ENCODE data around the gene STN1. TPM values are rescaled to one million over a fixed set of nuclear protein-coding genes. Genes with fewer than 3 reads are reported as not detected.
"Not testable (repeated sequence)": the region's sequence is repeated elsewhere in the genome, so short reads cannot be mapped to it uniquely, and the experiment has no call there.

The STN1 gene
- total RNA-seq, 4 donors from 2014 or later = 20.0 to 29.2 (median 27.0) TPM

DNA sequence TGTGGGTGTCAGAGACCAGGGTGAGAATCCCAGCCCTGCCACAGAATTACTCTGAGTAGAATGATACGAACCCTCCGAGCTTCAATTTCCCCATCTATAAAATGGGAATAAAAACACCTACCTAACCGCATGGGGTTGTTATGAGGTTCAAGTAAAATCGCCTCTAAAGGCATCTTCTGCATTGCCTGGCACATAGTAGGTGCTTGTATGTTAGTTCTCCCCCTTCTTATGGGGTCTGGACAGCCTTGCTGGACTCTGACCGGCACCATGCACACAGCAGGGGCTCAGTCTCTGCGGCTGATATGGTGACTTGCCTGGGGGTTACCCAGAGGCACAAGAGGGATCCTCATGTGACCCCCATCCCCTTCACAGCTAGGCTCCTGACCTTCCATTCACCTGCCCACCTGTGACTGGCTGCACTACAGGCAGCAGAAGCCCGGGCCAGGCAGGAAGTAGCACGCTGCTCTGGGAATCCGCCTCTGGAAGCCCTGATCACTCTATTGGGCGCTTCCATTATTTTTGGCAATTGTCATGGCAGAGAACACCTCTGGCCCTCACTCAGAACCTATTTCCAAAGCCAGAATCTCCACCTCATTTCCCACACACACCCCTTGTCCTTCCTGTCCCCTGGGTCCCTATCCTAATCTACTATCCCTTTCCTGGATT lies 68.6 kb downstream of the STN1 start:
- DNase-seq = no peak
- no peak overlapping the region for H3K4me3 ChIP-seq

GRCh38 chr10:103847909-103848468 lies 70.0 kb downstream of the STN1 start:
- intact Hi-C loops (cut with DNase I; ENCODE audit: low total_unique reads) = no loop called here
- Histone ChIP-seq H3K9me3 (no peaks in the 10 kb centered on the region), H3K27me3 (no peaks in the 10 kb centered on the region), H3K4me1 (peaks cover 0 to 13% of the 10 kb centered on the region in 2 donors), H3K36me3 (no peaks in the 10 kb centered on the region), H3K4me3 (no peak overlapping the region), H3K27ac (no peak overlapping the region)
- DNase-seq = no peak
- TF ChIP-seq POLR2A (IDR thresholded peaks at IDR 0.05) (no peak), CTCF (IDR thresholded peaks at IDR 0.05) (no peak)

More for the DNA sequence above, 68.6 kb downstream of the STN1 start:
- H3K27ac ChIP-seq = peak overlapping the region; percentile 28 to 44
- H3K27me3 ChIP-seq = no peaks in the 10 kb centered on the region
- H3K36me3 ChIP-seq = no peaks in the 10 kb centered on the region
- H3K4me1 ChIP-seq = peaks cover 0 to 4% of the 10 kb centered on the region in 2 donors
- H3K9me3 ChIP-seq = no peaks in the 10 kb centered on the region
- no peak for TF ChIP-seq POLR2A (IDR thresholded peaks at IDR 0.05)
- no peak for TF ChIP-seq CTCF (IDR thresholded peaks at IDR 0.05)
- intact Hi-C loops (cut with DNase I; ENCODE audit: low total_unique reads) = no loop called here

- TF ChIP-seq POLR2A (IDR thresholded peaks at IDR 0.05) (no peak), CTCF (IDR thresholded peaks at IDR 0.05) (no peak)
- DNase-seq = no peak
- intact Hi-C loops (cut with DNase I; ENCODE audit: low total_unique reads) = no loop called here
- Histone ChIP-seq H3K4me3 (no peak overlapping the region), H3K9me3 (no peaks in the 10 kb centered on the region), H3K36me3 (no peaks in the 10 kb centered on the region), H3K4me1 (peaks cover 0 to 13% of the 10 kb centered on the region in 2 donors), H3K27ac (no peak overlapping the region), H3K27me3 (no peaks in the 10 kb centered on the region)
Measured at GRCh38 chr10:103847346-103847745, 70.6 kb downstream of the STN1 start.

- no peaks in the 10 kb centered on the region for H3K27me3 ChIP-seq
- no peaks in the 10 kb centered on the region for H3K9me3 ChIP-seq
- intact Hi-C loops (cut with DNase I; ENCODE audit: low total_unique reads) = no loop called here
- H3K4me3 ChIP-seq = no peak overlapping the region
- no peak overlapping the region for H3K27ac ChIP-seq
- TF ChIP-seq CTCF (IDR thresholded peaks at IDR 0.05) = no peak
- TF ChIP-seq POLR2A (IDR thresholded peaks at IDR 0.05) = no peak
- H3K36me3 ChIP-seq = no peaks in the 10 kb centered on the region
- no peak for DNase-seq
- peaks cover 0 to 13% of the 10 kb centered on the region in 2 donors for H3K4me1 ChIP-seq
Measured at GRCh38 chr10:103845972-103846371, 72.0 kb downstream of the STN1 start.

DNA sequence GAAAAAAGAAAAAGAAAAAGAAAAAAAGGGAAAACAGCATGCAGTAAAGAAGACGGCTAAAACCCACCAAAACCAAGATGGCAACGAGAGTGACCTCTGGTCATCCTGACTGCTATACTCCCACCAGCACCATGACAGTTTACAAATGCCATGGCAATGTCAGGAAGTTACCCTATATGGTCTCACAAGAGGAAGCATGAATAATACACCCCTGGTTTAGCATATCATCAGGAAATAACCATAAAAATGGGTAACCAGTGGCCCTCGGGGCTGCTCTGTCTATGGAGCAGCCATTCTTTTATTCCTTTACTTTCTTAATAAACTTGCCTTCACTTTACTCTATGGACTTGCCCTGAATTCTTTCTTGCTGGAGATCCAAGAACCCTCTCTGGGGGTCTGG lies 72.6 kb downstream of the STN1 start:
- H3K9me3 ChIP-seq; H3K36me3 ChIP-seq; H3K27ac ChIP-seq; H3K27me3 ChIP-seq; intact Hi-C loops (cut with DNase I; ENCODE audit: low total_unique reads); H3K4me3 ChIP-seq; DNase-seq: not testable (repeated sequence)
- peaks cover 0 to 13% of the 10 kb centered on the region in 2 donors for H3K4me1 ChIP-seq
